GM19043 (cell line): Measurements from ENCODE around the gene GPER1.

ENCODE experiments used
- ATAC-seq: cut with Tn5 transposase; IDR thresholded peaks from one replicate; pipeline ENCODE4 v1.9.1; 2021; ENCODE audit warnings: low read depth; ENCODE audit not compliant: unreplicated experiment

The GPER1 gene

GRCh38 chr7:1053816-1054370, 34.0 kb upstream of the GPER1 start:
- ATAC-seq, result no peak

DNA sequence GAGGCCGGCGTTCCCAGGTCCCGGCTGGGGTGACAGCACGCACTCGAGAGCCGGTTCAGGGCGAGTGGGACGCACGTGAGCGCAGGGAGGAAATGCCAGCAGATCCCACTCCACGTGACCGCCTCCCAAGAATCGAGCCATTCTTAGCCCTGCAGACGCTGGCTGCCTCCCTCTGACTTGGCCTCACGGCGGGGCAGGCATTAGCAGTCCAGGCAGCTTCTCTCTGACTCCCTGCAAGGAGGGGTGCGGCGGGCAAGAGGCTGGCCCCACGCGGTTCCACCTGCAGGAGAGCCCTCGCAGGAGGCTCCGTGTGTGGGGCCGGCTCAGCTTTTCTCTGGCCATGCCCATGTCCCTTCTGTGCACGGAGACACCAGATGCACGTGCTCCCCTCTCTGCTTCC, 33.5 kb upstream of the GPER1 start:
- ATAC-seq, result no peak

- ATAC-seq, result no peak
Observed at GRCh38 chr7:1054861-1055450, 33.0 kb upstream of the GPER1 start.

GRCh38 chr7:1055491-1055955, 32.4 kb upstream of the GPER1 start:
- ATAC-seq, result no peak

DNA sequence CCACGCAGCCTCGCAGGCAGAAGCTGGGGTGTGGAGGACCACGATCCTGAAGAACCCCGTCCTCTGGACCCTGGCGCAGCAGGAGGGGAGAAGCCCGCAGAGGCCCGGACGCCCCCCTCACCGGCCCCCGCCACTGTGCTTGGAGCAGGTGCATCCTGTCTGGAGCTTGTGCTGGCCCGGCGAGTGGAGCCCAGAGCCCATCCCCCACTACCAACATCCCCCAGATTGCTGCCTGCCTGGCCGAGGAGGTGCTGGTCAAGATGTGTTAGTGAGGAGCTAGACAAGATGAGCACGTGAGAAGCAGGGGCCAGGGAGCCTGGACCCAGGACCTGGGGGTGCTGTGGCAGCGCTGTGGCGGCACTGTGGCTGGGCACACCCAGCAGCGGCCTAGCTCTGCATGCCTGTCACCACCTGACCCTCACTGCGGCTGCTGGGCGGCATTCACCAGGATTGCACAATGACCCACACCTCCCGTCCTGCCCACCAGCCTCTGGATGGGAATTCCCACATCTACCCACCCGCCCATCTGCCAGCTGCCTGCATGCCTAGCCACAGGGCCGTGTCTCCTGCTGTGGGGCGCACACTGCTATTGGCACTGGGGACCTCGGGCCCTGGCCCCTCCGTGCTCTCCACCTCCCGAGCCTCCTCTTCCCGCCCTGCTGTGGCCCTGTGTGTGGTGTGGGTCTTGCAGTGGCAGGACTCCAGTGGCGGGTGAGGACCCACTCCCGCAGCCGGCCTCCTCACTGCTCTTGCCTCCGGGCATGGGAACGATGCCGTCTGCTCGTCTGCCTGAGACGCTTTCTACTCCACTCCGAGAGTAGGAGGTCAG, 31.7 kb upstream of the GPER1 start:
- no peak for ATAC-seq

DNA sequence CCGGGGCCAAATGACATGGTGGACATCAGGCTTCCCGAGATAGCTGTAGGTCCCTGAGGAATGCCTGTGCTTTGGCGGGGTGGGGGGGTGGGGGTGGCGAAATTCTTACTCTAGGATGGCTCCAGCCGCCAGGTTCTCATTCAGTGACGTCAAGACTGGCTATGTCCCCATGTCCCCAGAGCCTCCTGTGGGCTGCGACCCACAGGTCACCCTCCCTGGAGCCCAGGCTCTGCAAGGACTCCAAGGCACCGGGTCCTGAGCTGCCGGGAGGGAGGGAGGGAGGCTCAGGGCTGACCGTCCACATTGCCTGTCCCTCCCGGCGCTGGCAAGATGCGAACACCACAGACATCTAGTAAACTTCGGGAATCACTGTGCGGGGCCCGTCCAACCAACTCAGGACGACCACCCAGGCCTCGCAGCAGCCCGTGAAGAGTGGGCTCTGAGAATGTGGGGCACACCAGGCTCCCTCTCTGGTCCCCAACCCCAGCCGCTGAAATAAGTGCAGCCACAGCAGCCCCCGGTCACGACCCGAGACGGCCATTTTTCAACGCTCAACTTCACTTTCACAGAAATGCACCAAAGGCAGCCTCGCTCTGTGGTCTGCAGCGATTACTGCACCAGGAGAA, 31.0 kb upstream of the GPER1 start:
- ATAC-seq, result no peak

DNA sequence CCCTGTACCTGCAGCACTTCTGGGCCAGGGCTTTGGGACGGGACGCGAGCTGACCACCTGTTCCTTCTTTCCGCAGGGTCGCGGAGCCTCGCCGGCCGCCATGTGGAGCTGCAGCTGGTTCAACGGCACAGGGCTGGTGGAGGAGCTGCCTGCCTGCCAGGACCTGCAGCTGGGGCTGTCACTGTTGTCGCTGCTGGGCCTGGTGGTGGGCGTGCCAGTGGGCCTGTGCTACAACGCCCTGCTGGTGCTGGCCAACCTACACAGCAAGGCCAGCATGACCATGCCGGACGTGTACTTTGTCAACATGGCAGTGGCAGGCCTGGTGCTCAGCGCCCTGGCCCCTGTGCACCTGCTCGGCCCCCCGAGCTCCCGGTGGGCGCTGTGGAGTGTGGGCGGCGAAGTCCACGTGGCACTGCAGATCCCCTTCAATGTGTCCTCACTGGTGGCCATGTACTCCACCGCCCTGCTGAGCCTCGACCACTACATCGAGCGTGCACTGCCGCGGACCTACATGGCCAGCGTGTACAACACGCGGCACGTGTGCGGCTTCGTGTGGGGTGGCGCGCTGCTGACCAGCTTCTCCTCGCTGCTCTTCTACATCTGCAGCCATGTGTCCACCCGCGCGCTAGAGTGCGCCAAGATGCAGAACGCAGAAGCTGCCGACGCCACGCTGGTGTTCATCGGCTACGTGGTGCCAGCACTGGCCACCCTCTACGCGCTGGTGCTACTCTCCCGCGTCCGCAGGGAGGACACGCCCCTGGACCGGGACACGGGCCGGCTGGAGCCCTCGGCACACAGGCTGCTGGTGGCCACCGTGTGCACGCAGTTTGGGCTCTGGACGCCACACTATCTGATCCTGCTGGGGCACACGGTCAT, 30.3 kb upstream of the GPER1 start:
- no peak for ATAC-seq

DNA sequence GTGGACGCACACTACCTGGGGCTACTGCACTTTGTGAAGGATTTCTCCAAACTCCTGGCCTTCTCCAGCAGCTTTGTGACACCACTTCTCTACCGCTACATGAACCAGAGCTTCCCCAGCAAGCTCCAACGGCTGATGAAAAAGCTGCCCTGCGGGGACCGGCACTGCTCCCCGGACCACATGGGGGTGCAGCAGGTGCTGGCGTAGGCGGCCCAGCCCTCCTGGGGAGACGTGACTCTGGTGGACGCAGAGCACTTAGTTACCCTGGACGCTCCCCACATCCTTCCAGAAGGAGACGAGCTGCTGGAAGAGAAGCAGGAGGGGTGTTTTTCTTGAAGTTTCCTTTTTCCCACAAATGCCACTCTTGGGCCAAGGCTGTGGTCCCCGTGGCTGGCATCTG, 29.6 kb upstream of the GPER1 start:
- no peak for ATAC-seq

DNA sequence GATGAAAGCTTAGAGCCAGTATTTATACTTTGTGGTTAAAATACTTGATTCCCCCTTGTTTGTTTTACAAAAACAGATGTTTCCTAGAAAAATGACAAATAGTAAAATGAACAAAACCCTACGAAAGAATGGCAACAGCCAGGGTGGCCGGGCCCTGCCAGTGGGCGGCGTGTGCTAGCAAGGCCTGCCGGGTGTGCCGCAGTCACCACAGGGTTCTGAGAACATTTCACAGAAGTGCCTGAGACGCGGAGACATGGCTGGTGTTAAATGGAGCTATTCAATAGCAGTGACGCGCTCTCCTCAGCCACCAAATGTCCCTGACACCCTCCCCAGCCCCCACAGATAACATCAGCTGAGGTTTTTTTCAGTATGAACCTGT, 29.1 kb upstream of the GPER1 start:
- no peak for ATAC-seq

DNA sequence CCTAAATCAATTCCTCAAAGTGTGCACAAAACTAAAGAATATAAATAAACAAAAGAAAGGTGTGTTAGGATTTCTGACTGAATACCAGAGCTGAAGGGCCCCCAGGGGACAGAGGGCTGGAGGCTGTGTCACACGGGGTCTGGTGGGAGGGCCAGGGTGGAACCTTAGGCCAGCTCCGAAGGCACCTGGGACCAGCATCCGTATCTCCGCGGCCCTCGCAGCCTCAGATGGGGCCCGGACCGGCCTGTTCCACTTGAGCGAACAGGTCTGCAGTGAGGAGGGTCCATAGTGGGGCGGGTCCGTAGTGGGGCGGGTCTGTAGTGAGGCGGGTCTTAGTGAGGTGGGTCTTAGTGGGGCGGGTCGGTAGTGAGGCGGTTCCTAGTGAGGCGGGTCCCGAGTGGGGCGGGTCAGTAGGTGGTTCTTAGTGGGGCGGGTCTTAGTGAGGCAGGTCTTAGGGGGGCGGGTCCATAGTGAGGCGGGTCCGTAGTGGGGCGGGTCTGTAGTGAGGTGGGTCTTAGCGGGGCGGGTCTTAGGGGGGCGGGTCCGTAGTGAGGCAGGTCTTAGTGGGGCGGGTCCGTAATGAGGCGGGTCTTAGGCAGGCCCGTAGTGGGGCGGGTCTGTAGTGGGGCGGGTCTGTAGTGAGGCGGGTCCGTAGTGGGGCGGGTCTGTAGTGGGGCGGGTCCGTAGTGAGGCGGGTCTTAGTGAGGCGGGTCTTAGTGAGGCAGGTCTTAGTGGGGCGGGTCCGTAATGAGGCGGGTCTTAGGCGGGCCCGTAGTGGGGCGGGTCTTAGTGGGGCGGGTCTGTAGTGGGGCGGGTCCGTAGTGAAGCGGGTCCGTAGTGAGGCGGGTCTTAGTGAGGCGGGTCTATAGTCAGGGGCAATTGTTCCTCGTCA, 28.5 kb upstream of the GPER1 start:
- ATAC-seq, result no peak

DNA sequence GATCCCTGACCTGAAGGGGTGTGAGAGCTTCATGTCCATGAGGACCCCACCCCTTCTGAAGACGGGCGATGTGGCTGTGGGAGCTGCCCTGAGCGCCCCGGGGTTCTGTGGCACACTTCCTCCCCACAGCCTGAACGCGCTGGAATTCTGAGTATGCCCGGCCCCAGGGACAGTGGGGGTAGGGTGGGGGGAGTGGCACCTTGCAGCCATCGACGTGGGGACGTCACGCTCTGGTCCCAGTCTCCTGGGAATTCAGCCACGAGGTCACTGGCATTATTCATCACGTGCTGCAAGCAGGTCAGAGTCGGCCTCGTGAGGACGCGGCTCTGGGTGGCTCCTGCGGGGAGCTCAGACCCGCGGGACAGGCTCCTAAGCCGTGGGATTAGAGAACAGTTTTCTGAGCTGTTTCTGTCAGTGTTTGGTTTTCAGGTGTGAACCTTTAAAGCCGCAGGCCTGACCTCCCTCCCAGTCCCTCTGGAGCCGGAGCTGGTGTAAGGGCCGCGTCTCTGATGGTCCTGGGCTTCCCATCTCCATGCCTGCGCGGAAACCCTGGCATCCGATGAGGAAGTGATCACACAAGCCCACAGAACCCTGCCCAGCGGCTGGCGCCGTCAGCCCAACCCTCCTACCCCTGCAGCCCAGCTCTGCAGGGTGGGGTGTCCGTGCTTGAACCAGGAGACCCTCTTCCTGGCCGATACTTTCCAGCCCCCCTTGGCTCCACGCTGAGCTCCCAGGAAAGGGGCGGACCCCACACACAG, 27.4 kb upstream of the GPER1 start:
- ATAC-seq, result no peak

GRCh38 chr7:1061180-1061579, 26.7 kb upstream of the GPER1 start:
- no peak for ATAC-seq

DNA sequence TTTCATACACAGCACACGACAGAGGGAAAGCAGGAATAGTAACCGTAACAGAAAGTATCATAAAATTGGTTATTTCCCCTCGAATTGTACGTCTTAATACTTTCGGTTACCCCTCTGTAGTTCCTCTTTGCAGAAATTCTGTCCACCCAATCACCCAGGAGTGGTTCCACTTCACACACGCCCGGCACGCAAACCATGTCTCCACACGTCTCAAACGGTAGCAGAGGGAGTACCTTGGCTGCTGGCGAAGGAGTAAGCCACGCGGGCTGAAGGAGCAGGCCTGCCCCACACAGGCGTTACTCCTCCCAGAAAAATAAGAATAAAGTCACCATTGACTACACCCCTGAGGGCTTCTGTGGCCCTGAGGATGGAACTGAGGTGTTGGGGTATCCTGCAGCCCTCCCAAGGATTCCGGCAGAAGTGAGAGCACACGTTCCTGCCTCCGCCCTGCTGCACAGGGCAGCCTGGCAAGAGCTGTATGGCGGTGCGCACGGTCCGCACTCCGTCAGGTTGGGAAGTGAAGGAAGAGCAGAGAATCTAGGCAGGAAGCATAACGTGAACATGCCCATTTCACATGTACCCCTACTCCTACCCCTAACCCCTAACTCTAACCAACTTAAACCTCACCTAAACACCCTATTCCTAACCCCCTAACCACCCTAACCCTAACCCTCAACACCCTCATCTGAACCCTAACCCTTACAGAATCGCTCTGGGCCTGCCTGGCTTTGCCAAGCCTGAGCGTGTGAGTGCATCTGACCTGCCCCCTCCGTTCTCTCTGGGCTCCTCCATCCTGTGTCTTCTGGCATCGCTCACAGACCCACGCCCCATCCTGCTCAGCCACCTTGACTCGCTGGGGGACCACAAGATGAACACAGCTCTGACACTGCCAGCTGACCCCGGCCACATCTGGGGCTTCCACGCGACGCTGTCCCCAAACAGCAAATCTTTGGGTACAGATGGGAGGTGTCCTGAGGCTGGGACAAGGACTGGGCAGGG, 25.3 kb upstream of the GPER1 start:
- peak; percentile 63 for ATAC-seq

- no peak for ATAC-seq
Observed at GRCh38 chr7:1063361-1063760, 24.6 kb upstream of the GPER1 start.

GRCh38 chr7:1064581-1064980, 23.3 kb upstream of the GPER1 start:
- ATAC-seq, result no peak

DNA sequence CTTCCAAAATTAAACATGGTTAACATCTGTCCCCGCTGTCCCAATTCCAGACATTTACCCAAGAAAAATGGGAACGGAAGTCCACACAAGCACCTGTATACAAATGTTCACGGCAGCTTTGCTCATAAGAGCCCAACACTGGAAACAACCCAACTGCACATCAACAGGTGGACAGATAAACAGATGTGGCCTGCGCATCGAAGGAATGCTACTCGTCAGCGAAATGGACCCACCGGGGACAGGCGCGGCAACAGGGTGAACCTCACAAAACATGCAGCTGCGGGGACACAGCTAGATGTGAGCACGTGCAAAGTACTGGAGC, 22.7 kb upstream of the GPER1 start:
- ATAC-seq, result no peak

GRCh38 chr7:1065585-1066241, 22.2 kb upstream of the GPER1 start:
- peak; percentile 48 for ATAC-seq
